T-helper 9 cell (primary cell): ENCODE measurements around the gene NR1D1.

Experiments used
- DNase-seq: peaks from one replicate; pipeline ENCODE4 v3.0.0-alpha.2; 2020

NR1D1 gene

GRCh38 chr17:40075201-40075941, 25.0 kb downstream of the NR1D1 start:
- DNase-seq: peak; percentile 67

- no peak for DNase-seq
Measured at GRCh38 chr17:40074871-40075200, 25.6 kb downstream of the NR1D1 start.

- no peak for DNase-seq
Measured at GRCh38 chr17:40074175-40074512, 26.2 kb downstream of the NR1D1 start.

GRCh38 chr17:40073454-40074174, 26.8 kb downstream of the NR1D1 start:
- DNase-seq: no peak

- no peak for DNase-seq
Measured at GRCh38 chr17:40072735-40073346, 27.5 kb downstream of the NR1D1 start.

GRCh38 chr17:40072040-40072734, 28.2 kb downstream of the NR1D1 start:
- no peak for DNase-seq

GRCh38 chr17:40071313-40072039, 28.9 kb downstream of the NR1D1 start:
- DNase-seq: no peak

- DNase-seq: no peak
Measured at GRCh38 chr17:40070709-40071312, 29.6 kb downstream of the NR1D1 start.

- DNase-seq: no peak
Measured at GRCh38 chr17:40069751-40070708, 30.4 kb downstream of the NR1D1 start.

- DNase-seq: peak; percentile 66
Measured at GRCh38 chr17:40068917-40069750, 31.3 kb downstream of the NR1D1 start.

- no peak for DNase-seq
Measured at GRCh38 chr17:40068584-40068916, 31.8 kb downstream of the NR1D1 start.

GRCh38 chr17:40068129-40068581, 32.2 kb downstream of the NR1D1 start:
- DNase-seq: no peak

GRCh38 chr17:40067710-40068109, 32.7 kb downstream of the NR1D1 start:
- DNase-seq: no peak

- no peak for DNase-seq
Measured at GRCh38 chr17:40065769-40066510, 34.4 kb downstream of the NR1D1 start.

- DNase-seq: no peak
Measured at GRCh38 chr17:40064971-40065768, 35.2 kb downstream of the NR1D1 start.

GRCh38 chr17:40063901-40064531, 36.4 kb downstream of the NR1D1 start:
- DNase-seq: no peak

GRCh38 chr17:40063187-40063771, 37.1 kb downstream of the NR1D1 start:
- peak; percentile 23 for DNase-seq
